HepG2 (cell line): Measurements from ENCODE around the gene RAD50. TPM values are rescaled to one million over a fixed set of nuclear protein-coding genes. Genes with fewer than 3 reads are reported as not detected.

Experiments
- ATAC-seq: fragments of 200-7000 bp; cut with Tn5 transposase; 3 replicates; pipeline ENCODE4 v1.9.1; 2020; ENCODE audit warnings: mild to moderate bottlenecking, moderate library complexity
- BruUV-seq: library from RNA; stranded (reverse); fragments of 400-500 nt; replicated peaks from 2 replicates; lab custom pipeline; 2021; lab: Mats Ljungman, UMichigan
- CTCF ChIA-PET: fragments of 300-600 bp; formaldehyde crosslinking; extraction: SDS; loops from one replicate; lab custom pipeline; 2021; ENCODE audit warnings: low total read pairs, inconsistent platforms, low intra/inter-chr PET ratio; lab: Yijun Ruan, JAX
- POLR2A ChIA-PET: fragments of 350-600 bp; sonication (Branson Sonifier 250); formaldehyde crosslinking; loops from one replicate; lab custom pipeline; 2020; ENCODE audit warnings: antibody characterized with exemption, inconsistent platforms; lab: Yijun Ruan, JAX
- DNase-seq: peaks from one replicate; pipeline ENCODE4 v3.0.0-alpha.2; 2015; ENCODE audit warnings: low spot score
- FAIRE-seq: peaks from 3 replicates; lab custom pipeline; 2011; peaks lifted over from hg19 to GRCh38; lab: Jason Lieb, UNC
- H2AFZ ChIP-seq: one replicate; pipeline ENCODE4 v1.6.1; 2011; ENCODE audit warnings: low read length, inconsistent platforms
- H3K27ac ChIP-seq: fragments of 300-600 bp; 3 replicates; pipeline ENCODE4 v1.8.0; 2011; ENCODE audit warnings: mixed run types, mild to moderate bottlenecking, mixed read lengths, low read length, inconsistent platforms; ENCODE audit not compliant: insufficient read depth; ENCODE audit errors: extremely low read length
- H3K27me3 ChIP-seq, 2 experiments: fragments of 200-600 bp in 1 of 2; 2 replicates in 1 of 2; 3 replicates in 1 of 2; pipeline versions ENCODE4 v1.6.0 to v1.8.0; 2011; ENCODE audit warnings: low read length in 2 of 2, mild to moderate bottlenecking in 2 of 2, moderate library complexity in 2 of 2, inconsistent platforms in 1 of 2; ENCODE audit not compliant: insufficient read depth in 2 of 2, control insufficient read depth in 1 of 2
- H3K36me3 ChIP-seq, 2 experiments: fragments of 200-600 bp in 1 of 2; replicated peaks in 1 of 2; 2 replicates in 1 of 2; 3 replicates in 1 of 2; pipeline versions ENCODE4 v1.5.1 to v1.8.0; 2011; ENCODE audit warnings: low read length in 2 of 2, inconsistent platforms in 1 of 2; ENCODE audit not compliant: insufficient read depth in 2 of 2, control insufficient read depth in 1 of 2
- H3K4me1 ChIP-seq: 2 replicates; pipeline ENCODE4 v1.5.1; 2012; ENCODE audit warnings: low read length, inconsistent platforms; ENCODE audit not compliant: insufficient read depth
- H3K4me2 ChIP-seq: 2 replicates; pipeline ENCODE4 v1.6.0; 2011; ENCODE audit warnings: low read depth, low read length, inconsistent platforms
- H3K4me3 ChIP-seq, 3 experiments: fragments of 200-600 bp in 1 of 3; sonication (generic), shearing (Covaris generic) in 1 of 3; replicated peaks in 1 of 3; 2 replicates each; pipeline ENCODE4 v1.5.1; 2011 to 2016; ENCODE audit warnings: low read length in 3 of 3, inconsistent platforms in 2 of 3, low read depth in 2 of 3, mild to moderate bottlenecking in 2 of 3, control low read depth in 1 of 3, mixed read lengths in 1 of 3; ENCODE audit not compliant: insufficient read depth in 1 of 3
- H3K79me2 ChIP-seq: one replicate; pipeline ENCODE4 v1.6.1; 2011; ENCODE audit warnings: low read length, inconsistent platforms; ENCODE audit not compliant: insufficient read depth
- H3K9ac ChIP-seq: 2 replicates; pipeline ENCODE4 v1.6.0; 2011; ENCODE audit warnings: mild to moderate bottlenecking, low read depth, low read length, inconsistent platforms; ENCODE audit not compliant: insufficient read depth
- H3K9me3 ChIP-seq: 2 replicates; pipeline ENCODE4 v1.5.1; 2012; ENCODE audit warnings: mild to moderate bottlenecking, low read length
- H4K20me1 ChIP-seq: 2 replicates; pipeline ENCODE4 v1.6.0; 2011; ENCODE audit warnings: inconsistent platforms, mild to moderate bottlenecking, low read length, moderate library complexity; ENCODE audit not compliant: insufficient read depth
- ARID5B ChIP-seq: IDR thresholded peaks from 2 replicates; pipeline ENCODE4 v1.4.0; 2020; ENCODE audit warnings: mild to moderate bottlenecking, missing genetic modification reagents
- CHD4 ChIP-seq: fragments of 200-600 bp; sonication (generic); IDR thresholded peaks from 2 replicates; pipeline ENCODE4 v1.7.0; 2017; ENCODE audit warnings: mild to moderate bottlenecking, low read length, borderline replicate concordance
- FLYWCH1 ChIP-seq: sonication (generic); formaldehyde crosslinking; IDR thresholded peaks from 2 replicates; pipeline ENCODE4 v1.8.1; 2023; ENCODE audit warnings: mild to moderate bottlenecking, missing genetic modification reagents
- JUNB ChIP-seq: sonication (generic); formaldehyde crosslinking; IDR thresholded peaks from 2 replicates; pipeline ENCODE4 v1.8.0; 2022; ENCODE audit warnings: missing genetic modification reagents, mild to moderate bottlenecking, borderline replicate concordance
- MXD1 ChIP-seq: sonication (generic); formaldehyde crosslinking; IDR thresholded peaks from 2 replicates; pipeline ENCODE4 v1.4.0; 2020; ENCODE audit warnings: mild to moderate bottlenecking, missing genetic modification reagents
- PLSCR1 ChIP-seq: sonication (generic); formaldehyde crosslinking; IDR thresholded peaks from 2 replicates; pipeline ENCODE4 v1.5.0; 2020; ENCODE audit warnings: missing genetic modification reagents, mild to moderate bottlenecking, borderline replicate concordance
- SAP130 ChIP-seq: IDR thresholded peaks from 2 replicates; pipeline ENCODE4 v1.6.1; 2016; ENCODE audit warnings: low read depth
- SP140L ChIP-seq: sonication (generic); formaldehyde crosslinking; IDR thresholded peaks from 2 replicates; pipeline ENCODE4 v1.4.0; 2020; ENCODE audit warnings: missing genetic modification reagents, borderline replicate concordance
- ZNF572 ChIP-seq: sonication (generic); formaldehyde crosslinking; IDR thresholded peaks from 2 replicates; pipeline ENCODE4 v1.5.1; 2020; ENCODE audit warnings: mild to moderate bottlenecking, missing genetic modification reagents
- ZNF703 ChIP-seq: sonication (generic); formaldehyde crosslinking; IDR thresholded peaks from 2 replicates; pipeline ENCODE4 v1.5.1; 2020; ENCODE audit warnings: missing genetic modification reagents, mild to moderate bottlenecking, moderate library complexity, borderline replicate concordance
- ZNF713 ChIP-seq: sonication (generic); formaldehyde crosslinking; IDR thresholded peaks from 2 replicates; pipeline ENCODE4 v1.4.0; 2020; ENCODE audit warnings: mild to moderate bottlenecking, missing genetic modification reagents
- WGBS: methylation state at CpG from one replicate; pipeline ENCODE4 v1.1.6; 2017; ENCODE audit warnings: low lambda C conversion rate; 5-methylcytosine and 5-hydroxymethylcytosine counted together
- in situ Hi-C: cut with HindIII; loops from 2 replicates; pipeline ENCODE4 v1.10.0; 2017; ENCODE audit warnings: low pct_unique_long_range_greater_than_20kb; ENCODE audit not compliant: extremely low pct_ligation_motif_present
- intact Hi-C: fragments of 100-400 bp; cut with micrococcal nuclease; formaldehyde crosslinking; loops from one replicate; pipeline ENCODE4 v1.10.0; 2022; ENCODE audit not compliant: unreplicated experiment
- polyA plus RNA-seq, 8 experiments: library from polyadenylated mRNA; depleted of rRNA in 3 of 8; stranded (reverse) in 7 of 8; unstranded in 1 of 8; fragments of >200 nt; fragmentation: Illumina TruSeq in 4 of 8; extraction: Trizol in 4 of 8; gene quantifications; 2 replicates each; pipeline versions ENCODE4 v1.2.1 to v1.2.3, GENCODE V29; 2011 to 2016; ENCODE audit warnings: low read depth in 4 of 8, missing spikeins in 1 of 8, mixed read lengths in 1 of 8; ENCODE audit not compliant: insufficient read depth in 1 of 8
- total RNA-seq, 5 experiments: library from RNA; depleted of rRNA; stranded (reverse); fragments of >200 nt; fragmentation: Illumina TruSeq; extraction: Trizol; gene quantifications; 2 replicates each; pipeline ENCODE4 v1.2.3, GENCODE V29; 2016; ENCODE audit warnings: low read depth in 1 of 5

RAD50 gene
- total and polyA plus RNA-seq, 2 of the 13 experiments (the other 11 are each of a cell fraction or from before 2014, with no cell fraction given) = 19.2 to 23.4 TPM

GRCh38 chr5:132566657-132567056 is 9.9 kb downstream of the RAD50 start:
- no peak overlapping the region for H3K4me3 ChIP-seq
- no peak for DNase-seq
- ChIA-PET POLR2A (no interaction called here), CTCF (no interaction called here)
- no peak for FAIRE-seq
- no peak overlapping the region for H3K9ac ChIP-seq
- no peaks in the 10 kb centered on the region for H3K27me3 ChIP-seq
- H3K79me2 ChIP-seq = peaks cover 15% of the 10 kb centered on the region
- WGBS = 97% methylated on average over 1 of the region's 1 CpG
- H3K27ac ChIP-seq = no peak overlapping the region
- no peak overlapping the region for H2AFZ ChIP-seq
- in situ Hi-C loops (no loop called here), intact Hi-C loops (no loop called here)
- no peak overlapping the region for H3K4me2 ChIP-seq
- ATAC-seq = no peak
- no peaks in the 10 kb centered on the region; the same call in 1 of the 2 replicates for H3K9me3 ChIP-seq
- no peak for TF ChIP-seq ARID5B (CRISPR knock-in tag)
- no peak for TF ChIP-seq FLYWCH1 (CRISPR knock-in tag)
- TF ChIP-seq CHD4 = no peak
- TF ChIP-seq SP140L = no peak
- TF ChIP-seq ZNF703 (CRISPR knock-in tag) = no peak
- TF ChIP-seq ZNF572 = no peak
- no peak for TF ChIP-seq JUNB (CRISPR knock-in tag)
- TF ChIP-seq MXD1 = no peak
- TF ChIP-seq PLSCR1 (CRISPR knock-in tag) = no peak
- TF ChIP-seq SAP130 = no peak
- no peak for TF ChIP-seq ZNF713
- peaks cover 3 to 54% of the 10 kb centered on the region in 2 experiments for H3K36me3 ChIP-seq
- BruUV-seq = no TSS peak
- H3K4me1 ChIP-seq = peaks cover 15% of the 10 kb centered on the region
- H4K20me1 ChIP-seq = no peaks in the 10 kb centered on the region
